HS-5 (cell line): ENCODE data around the gene LUC7L3.

Experiments used
- DNase-seq: peaks from one replicate; pipeline ENCODE4 v3.0.0-alpha.2; 2012; ENCODE audit warnings: low read depth

LUC7L3 gene

GRCh38 chr17:50762177-50762576 is 42.8 kb downstream of the LUC7L3 start:
- no peak for DNase-seq

GRCh38 chr17:50763716-50764475 is 44.5 kb downstream of the LUC7L3 start:
- DNase-seq = no peak

DNA sequence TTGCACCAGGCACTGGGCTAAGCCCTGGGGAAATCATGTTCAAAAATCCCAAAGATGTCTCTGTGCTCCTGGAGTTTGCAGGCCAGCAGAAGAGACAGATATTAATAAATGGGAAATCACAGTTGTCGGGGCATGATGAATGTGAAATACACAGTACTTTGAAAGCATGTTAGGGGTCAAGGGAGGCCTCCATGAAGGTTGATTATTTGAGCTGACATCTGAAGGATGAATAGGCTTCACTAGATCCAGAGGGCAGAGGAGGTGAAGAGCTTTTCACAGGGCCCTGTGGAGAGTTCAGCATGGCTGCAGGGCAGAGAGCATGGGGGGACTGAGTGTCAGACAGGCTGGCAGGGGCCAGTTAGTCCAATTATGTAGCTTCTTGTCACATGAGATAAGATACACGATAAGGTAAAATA is 45.3 kb downstream of the LUC7L3 start:
- DNase-seq = no peak

- no peak for DNase-seq
These were observed 46.2 kb downstream of the LUC7L3 start for GRCh38 chr17:50765454-50766221.

- no peak for DNase-seq
These were observed 47.0 kb downstream of the LUC7L3 start for GRCh38 chr17:50766222-50767023.

DNA sequence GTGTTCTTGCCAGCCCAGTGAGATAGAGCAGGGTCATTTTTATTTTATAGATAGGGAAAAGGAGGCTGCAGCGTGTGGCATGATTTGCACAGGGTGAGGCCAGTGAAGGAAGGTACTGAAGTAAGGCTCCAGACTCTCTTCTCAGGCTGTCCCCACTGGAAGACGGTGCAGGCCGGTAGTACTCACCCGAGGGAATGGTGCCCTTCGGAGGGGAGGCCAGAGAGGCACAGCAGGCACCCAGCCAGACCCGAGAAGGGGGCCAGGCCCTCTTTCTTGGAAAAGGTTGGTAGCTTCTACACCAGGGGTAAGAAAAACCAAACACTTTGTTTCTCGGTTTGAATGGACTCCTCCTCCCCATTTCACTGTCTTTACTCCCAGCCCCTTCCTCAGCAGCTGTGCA is 47.6 kb downstream of the LUC7L3 start:
- no peak for DNase-seq

GRCh38 chr17:50767446-50767845 is 48.0 kb downstream of the LUC7L3 start, which contains the start of gene ANKRD40CL:
TSS of gene ANKRD40CL (minus strand) at chr17:50767518. CDS start at chr17:50766913, 605 bp downstream.
- DNase-seq = no peak

DNA sequence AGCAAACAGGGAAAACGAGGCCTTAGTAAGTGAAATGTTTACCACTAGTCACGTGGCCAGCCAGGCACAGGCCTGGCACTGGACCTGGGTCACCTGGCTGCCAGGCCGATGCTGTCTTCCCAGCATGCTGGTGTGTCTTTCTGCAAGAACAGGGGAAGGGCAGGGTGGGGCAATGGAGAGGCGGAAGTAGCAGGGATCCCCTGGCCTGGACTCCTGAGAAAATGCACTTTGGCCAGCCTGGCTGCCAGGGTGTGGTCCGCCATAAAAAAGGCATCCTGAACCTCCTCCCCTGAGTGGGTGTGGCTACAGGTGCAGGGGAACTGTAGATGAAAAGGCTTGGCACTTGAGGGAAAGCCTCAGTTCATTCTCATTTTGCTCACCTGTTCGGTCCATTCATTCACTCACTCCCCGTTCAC is 49.0 kb downstream of the LUC7L3 start:
- no peak for DNase-seq

- DNase-seq = no peak
These were observed 50.5 kb downstream of the LUC7L3 start for GRCh38 chr17:50769884-50770283.

DNA sequence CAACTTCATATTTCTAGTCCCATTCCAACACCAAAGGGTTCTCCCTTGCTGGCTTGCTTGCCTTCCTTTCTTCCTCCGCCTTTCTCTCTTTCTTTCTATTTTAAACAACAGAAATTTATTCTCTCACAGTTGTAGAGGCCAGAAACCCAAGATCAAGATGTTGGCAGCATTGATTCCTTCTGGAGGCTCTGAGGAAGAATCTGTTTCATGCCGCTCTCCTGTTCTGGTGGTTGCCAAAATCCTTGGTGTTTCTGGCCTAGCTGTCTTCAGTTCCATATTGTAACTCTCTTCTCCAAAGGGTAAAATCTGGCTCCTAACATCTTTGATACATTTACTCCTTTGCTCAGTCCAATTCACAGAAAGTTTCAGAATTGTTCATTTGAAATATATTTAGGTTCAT is 50.9 kb downstream of the LUC7L3 start:
- DNase-seq = no peak

DNA sequence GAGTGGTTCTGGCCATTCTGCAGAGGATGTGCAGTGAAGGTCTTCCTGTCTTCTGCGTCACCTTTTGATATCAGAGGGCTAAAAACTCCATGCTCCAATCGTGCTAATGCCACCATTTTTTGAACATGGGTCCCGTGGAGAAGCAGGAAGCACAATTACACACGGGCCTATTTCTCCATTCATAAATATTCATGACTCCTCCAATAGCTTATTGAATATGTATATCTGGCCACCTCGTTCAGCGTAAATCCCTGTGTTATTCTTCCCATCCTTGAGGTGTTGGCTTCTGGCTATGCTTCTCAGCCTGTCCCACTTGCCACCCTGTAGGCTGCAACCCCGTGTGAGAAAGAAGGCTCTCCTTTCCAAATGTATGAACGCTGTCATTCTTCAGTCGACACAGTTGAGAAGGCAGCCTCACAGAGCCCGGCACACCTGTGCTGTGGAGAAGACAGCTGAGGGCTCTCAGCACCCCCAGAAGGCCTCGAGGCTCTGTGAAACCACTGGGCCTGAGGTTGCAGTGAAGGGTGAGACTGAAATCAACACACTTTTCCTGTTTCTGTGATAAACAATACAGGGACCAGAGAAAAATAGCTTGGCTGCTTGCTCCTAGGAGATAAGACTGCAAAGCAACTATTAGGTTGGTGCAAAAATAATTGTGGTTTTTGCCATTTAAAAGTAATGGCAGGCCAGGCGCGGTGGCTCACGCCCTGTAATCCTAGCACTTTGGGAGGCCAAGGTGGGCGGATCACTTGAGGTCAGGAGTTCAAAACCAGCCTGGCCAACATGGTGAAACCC is 52.8 kb downstream of the LUC7L3 start:
- no peak for DNase-seq

GRCh38 chr17:50774225-50774803 is 54.9 kb downstream of the LUC7L3 start:
- DNase-seq = no peak

GRCh38 chr17:50775926-50776325 is 56.5 kb downstream of the LUC7L3 start:
- DNase-seq = no peak

GRCh38 chr17:50778471-50778870 is 59.1 kb downstream of the LUC7L3 start:
- no peak for DNase-seq

- DNase-seq = no peak
These were observed 59.6 kb downstream of the LUC7L3 start for GRCh38 chr17:50778988-50779387.

- DNase-seq = no peak
These were observed 60.4 kb downstream of the LUC7L3 start for GRCh38 chr17:50779747-50780353.

DNA sequence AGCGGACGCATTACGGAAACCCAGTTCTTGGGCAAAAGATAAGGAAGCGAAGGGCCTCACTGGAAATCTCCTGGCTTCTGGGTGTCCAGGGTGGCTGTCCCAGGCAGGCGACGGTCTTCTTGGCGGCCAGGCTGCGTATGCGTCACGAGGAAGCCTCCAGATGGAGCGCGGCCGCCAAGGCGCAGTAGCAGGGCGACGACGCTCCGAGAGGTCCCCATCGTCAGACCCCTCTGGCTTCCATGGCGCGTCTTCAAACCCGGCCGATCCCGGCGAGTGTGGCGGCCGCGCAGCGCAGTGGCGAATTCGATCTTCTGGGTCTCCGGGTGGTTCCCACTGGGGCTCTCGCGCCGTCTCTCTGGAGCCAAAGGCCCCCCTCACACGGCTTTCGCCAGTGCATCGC is 61.8 kb downstream of the LUC7L3 start:
- DNase-seq = no peak

DNA sequence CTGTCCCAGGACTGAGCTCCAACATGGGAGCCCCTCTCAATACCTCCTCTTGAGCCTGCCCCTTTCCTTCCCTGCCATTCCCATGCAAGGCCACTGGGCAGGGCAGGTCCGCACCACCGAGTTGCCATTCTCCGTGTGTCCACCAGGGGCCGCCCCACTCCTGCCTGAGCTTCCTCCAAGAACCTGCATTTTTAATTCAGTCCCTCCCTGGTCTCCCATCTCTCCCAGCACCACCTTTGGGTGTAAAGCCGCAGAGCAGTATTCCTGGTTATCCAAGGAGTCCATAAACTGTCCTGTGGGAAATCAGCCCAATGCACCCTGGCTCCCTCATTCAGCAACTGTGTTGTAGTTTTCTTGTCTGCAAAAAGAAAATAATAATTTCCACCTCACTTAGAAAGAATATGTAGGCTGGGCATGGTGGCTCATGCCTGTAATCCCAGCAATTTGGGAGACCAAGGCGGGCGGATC is 63.8 kb downstream of the LUC7L3 start:
- peak; percentile 49 for DNase-seq

DNA sequence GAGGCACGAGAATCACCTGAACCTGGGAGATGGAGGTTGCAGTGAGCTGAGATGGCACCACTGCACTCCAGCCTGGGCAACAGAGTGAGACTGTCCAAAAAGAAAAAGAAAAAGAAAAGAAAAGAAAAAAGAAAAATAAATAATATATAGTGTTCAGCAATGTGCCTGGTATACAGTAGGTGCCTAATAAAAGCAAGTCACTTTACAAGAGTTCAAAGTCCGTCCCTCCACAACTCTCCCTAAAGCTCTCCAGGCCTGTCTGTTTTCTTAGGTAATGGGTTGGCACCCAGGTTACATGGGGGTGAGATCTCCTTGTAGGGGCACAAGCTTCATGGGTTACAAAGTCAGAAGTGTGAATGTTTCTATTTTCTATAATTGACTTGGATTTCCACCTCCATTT is 64.5 kb downstream of the LUC7L3 start:
- DNase-seq = no peak

DNA sequence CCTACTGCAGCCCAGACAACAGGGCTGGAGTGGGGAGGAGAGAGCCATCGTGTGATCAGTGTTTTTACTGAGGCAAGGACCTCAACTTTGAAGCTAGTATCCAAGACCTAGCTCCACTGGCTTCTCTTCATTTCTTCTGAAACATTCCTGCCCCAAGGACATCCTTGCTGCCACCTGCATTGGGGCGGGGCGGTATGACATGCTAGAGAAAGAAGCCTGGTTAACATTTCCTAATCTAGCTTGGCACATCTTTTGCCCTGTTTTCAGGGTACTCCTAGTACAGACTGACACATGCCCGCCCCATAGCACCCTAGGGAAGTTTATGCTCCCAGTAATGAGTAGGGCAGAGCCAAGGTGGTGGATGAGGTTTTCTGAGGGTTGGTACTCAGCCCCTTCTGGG is 65.7 kb downstream of the LUC7L3 start:
- DNase-seq = no peak
